ENCODE results near the gene VIPR1.

VIPR1 gene

DNA sequence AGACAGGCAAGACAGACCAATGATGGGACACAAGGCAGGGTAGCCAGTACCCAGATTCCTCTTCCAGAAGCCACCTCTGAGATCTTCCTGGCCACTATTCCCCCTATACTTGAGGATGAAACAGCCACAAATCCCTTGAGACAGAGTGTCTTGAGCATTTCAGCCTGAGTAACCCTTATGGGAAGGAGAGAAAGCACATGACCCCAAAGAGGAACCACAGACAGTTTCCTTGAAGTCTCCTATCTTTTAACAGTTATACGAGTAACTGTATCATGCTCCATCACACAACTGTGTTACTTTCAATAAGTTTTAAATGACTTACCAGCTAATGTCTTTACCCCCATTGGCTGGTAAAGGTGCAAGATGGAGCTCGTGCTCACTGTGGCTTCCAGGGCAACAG is 9.3 kb downstream of the VIPR1 start:
- Histone ChIP-seq H3K9me3 (no peaks in the 10 kb centered on the region), H3K4me3 (ENCODE audit: low read depth in 1 of 2, low read length in 1 of 2) (no peak overlapping the region), H3K4me1 (ENCODE audit: control insufficient read depth in 1 of 2, insufficient read depth in 1 of 2, low read depth in 1 of 2, low read length in 1 of 2) (peaks cover 0 to 3% of the 10 kb centered on the region in 2 experiments), H3K27ac (no peak overlapping the region), H3K36me3 (no peaks in the 10 kb centered on the region), H3K27me3 (peaks cover 27% of the 10 kb centered on the region)
- TF ChIP-seq, protein P1, sequence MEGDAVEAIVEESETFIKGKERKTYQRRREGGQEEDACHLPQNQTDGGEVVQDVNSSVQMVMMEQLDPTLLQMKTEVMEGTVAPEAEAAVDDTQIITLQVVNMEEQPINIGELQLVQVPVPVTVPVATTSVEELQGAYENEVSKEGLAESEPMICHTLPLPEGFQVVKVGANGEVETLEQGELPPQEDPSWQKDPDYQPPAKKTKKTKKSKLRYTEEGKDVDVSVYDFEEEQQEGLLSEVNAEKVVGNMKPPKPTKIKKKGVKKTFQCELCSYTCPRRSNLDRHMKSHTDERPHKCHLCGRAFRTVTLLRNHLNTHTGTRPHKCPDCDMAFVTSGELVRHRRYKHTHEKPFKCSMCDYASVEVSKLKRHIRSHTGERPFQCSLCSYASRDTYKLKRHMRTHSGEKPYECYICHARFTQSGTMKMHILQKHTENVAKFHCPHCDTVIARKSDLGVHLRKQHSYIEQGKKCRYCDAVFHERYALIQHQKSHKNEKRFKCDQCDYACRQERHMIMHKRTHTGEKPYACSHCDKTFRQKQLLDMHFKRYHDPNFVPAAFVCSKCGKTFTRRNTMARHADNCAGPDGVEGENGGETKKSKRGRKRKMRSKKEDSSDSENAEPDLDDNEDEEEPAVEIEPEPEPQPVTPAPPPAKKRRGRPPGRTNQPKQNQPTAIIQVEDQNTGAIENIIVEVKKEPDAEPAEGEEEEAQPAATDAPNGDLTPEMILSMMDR (IDR thresholded peaks at IDR 0.05): no peak

GRCh38 chr3:42513121-42513520 is 10.7 kb downstream of the VIPR1 start:
- H3K4me1 ChIP-seq (ENCODE audit: control insufficient read depth in 1 of 2, insufficient read depth in 1 of 2, low read depth in 1 of 2, low read length in 1 of 2): no peaks in the 10 kb centered on the region
- H3K9me3 ChIP-seq: no peaks in the 10 kb centered on the region
- TF ChIP-seq, protein P1 (IDR thresholded peaks at IDR 0.05): no peak
- no peak overlapping the region for H3K27ac ChIP-seq
- peaks cover 17% of the 10 kb centered on the region for H3K27me3 ChIP-seq
- no peaks in the 10 kb centered on the region for H3K36me3 ChIP-seq
- H3K4me3 ChIP-seq (ENCODE audit: low read depth in 1 of 2, low read length in 1 of 2): no peak overlapping the region

DNA sequence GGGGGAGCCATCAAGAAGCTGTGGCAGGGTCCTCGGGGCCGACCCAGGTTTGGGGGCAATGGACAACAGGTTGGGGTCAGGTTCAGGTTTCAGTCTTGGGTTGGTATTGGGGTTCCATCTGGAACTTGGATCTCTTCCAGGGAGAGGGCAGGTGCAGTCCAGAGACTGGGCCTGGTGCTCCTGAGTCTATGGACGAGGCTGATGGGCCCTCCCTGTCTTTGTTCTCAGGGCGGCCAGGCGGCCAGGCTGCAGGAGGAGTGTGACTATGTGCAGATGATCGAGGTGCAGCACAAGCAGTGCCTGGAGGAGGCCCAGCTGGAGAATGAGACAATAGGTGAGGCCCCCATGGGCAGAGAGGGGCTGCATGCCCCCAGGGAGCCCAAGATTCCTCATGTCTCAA is 11.1 kb downstream of the VIPR1 start:
- Histone ChIP-seq H3K27me3 (peaks cover 13% of the 10 kb centered on the region), H3K27ac (no peak overlapping the region), H3K9me3 (no peaks in the 10 kb centered on the region), H3K4me3 (ENCODE audit: low read depth in 1 of 2, low read length in 1 of 2) (no peak overlapping the region), H3K36me3 (no peaks in the 10 kb centered on the region), H3K4me1 (ENCODE audit: control insufficient read depth in 1 of 2, insufficient read depth in 1 of 2, low read depth in 1 of 2, low read length in 1 of 2) (no peaks in the 10 kb centered on the region)
- TF ChIP-seq, protein P1 (IDR thresholded peaks at IDR 0.05): no peak

- Histone ChIP-seq H3K27me3 (no peaks in the 10 kb centered on the region), H3K4me1 (ENCODE audit: control insufficient read depth in 1 of 2, insufficient read depth in 1 of 2, low read depth in 1 of 2, low read length in 1 of 2) (no peaks in the 10 kb centered on the region), H3K9me3 (no peaks in the 10 kb centered on the region), H3K4me3 (ENCODE audit: low read depth in 1 of 2, low read length in 1 of 2) (no peak overlapping the region), H3K27ac (no peak overlapping the region), H3K36me3 (no peaks in the 10 kb centered on the region)
- TF ChIP-seq, protein P1 (IDR thresholded peaks at IDR 0.05): no peak
Measured at GRCh38 chr3:42514876-42515275, 12.4 kb downstream of the VIPR1 start.

DNA sequence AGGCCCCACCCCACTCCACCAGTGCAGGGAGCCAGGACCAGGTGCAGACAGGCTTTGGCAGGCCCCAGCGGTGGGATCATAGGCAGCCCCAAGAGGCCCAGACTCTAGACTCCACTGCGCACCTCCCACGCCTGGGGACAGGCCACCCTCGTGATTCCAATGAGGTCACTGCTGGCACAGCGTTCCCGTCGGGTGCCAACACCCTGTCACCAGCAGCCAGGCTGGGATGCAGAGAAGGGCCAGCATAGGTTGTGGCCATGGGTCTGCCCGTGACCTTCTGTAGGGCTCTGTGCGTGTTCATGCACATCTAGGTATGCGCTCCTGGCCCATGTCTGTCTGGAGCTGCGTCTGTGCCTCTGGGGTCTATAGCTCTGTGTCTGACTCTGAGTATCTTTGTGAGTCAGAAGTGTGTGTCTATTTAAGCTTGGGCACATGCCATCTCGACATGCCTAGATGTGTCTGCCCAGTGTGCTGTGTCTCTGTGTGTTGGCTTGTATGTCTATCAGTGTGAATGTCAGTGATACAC is 13.0 kb downstream of the VIPR1 start:
- no peak overlapping the region for H3K27ac ChIP-seq
- no peaks in the 10 kb centered on the region for H3K4me1 ChIP-seq (ENCODE audit: control insufficient read depth in 1 of 2, insufficient read depth in 1 of 2, low read depth in 1 of 2, low read length in 1 of 2)
- no peak overlapping the region for H3K4me3 ChIP-seq (ENCODE audit: low read depth in 1 of 2, low read length in 1 of 2)
- no peaks in the 10 kb centered on the region for H3K36me3 ChIP-seq
- no peaks in the 10 kb centered on the region for H3K27me3 ChIP-seq
- TF ChIP-seq, protein P1 (IDR thresholded peaks at IDR 0.05): no peak
- no peaks in the 10 kb centered on the region for H3K9me3 ChIP-seq

GRCh38 chr3:42515976-42516375 is 13.5 kb downstream of the VIPR1 start:
- H3K9me3 ChIP-seq: no peaks in the 10 kb centered on the region
- no peak overlapping the region for H3K4me3 ChIP-seq (ENCODE audit: low read depth in 1 of 2, low read length in 1 of 2)
- TF ChIP-seq, protein P1 (IDR thresholded peaks at IDR 0.05): no peak
- H3K27ac ChIP-seq: no peak overlapping the region
- no peaks in the 10 kb centered on the region for H3K4me1 ChIP-seq (ENCODE audit: control insufficient read depth in 1 of 2, insufficient read depth in 1 of 2, low read depth in 1 of 2, low read length in 1 of 2)
- no peaks in the 10 kb centered on the region for H3K36me3 ChIP-seq
- no peaks in the 10 kb centered on the region for H3K27me3 ChIP-seq
